ENCODE results near the gene SLC25A38. TPM values are rescaled to one million over a fixed set of nuclear protein-coding genes. Genes with fewer than 3 reads are reported as not detected.

The SLC25A38 gene
- total RNA-seq, 1 donor from 2014 or later = 21.1 TPM

- Mint-ChIP-seq H3K36me3 (ENCODE audit: unreplicated experiment) (no peaks in the 10 kb centered on the region), H3K4me3 (ENCODE audit: unreplicated experiment) (peak overlapping the region; percentile 92), H3K27me3 (ENCODE audit: unreplicated experiment) (peaks cover 5% of the 10 kb centered on the region), H3K9me3 (ENCODE audit: unreplicated experiment) (peaks cover 8% of the 10 kb centered on the region), H3K4me1 (ENCODE audit: low read depth, unreplicated experiment) (peaks cover 7% of the 10 kb centered on the region), H3K27ac (ENCODE audit: unreplicated experiment) (peak overlapping the region; percentile 44)
- TF ChIP-seq CTCF (IDR thresholded peaks at IDR 0.05; ENCODE audit: partially characterized antibody, unreplicated experiment) = no peak
- no peak for DNase-seq
Observed at GRCh38 chr3:39407259-39407629, 24.1 kb downstream of the SLC25A38 start.

GRCh38 chr3:39407773-39408492 is 24.8 kb downstream of the SLC25A38 start:
- DNase-seq = no peak
- peaks cover 8% of the 10 kb centered on the region for H3K9me3 Mint-ChIP-seq (ENCODE audit: unreplicated experiment)
- H3K27me3 Mint-ChIP-seq (ENCODE audit: unreplicated experiment) = peaks cover 5% of the 10 kb centered on the region
- no peak for TF ChIP-seq CTCF (IDR thresholded peaks at IDR 0.05; ENCODE audit: partially characterized antibody, unreplicated experiment)
- peaks cover 7% of the 10 kb centered on the region for H3K4me1 Mint-ChIP-seq (ENCODE audit: low read depth, unreplicated experiment)
- peak overlapping the region; percentile 92 for H3K4me3 Mint-ChIP-seq (ENCODE audit: unreplicated experiment)
- peak overlapping the region; percentile 26 for H3K27ac Mint-ChIP-seq (ENCODE audit: unreplicated experiment)
- H3K36me3 Mint-ChIP-seq (ENCODE audit: unreplicated experiment) = no peaks in the 10 kb centered on the region

GRCh38 chr3:39408493-39409372 is 25.6 kb downstream of the SLC25A38 start:
- Mint-ChIP-seq H3K36me3 (ENCODE audit: unreplicated experiment) (no peaks in the 10 kb centered on the region), H3K27ac (ENCODE audit: unreplicated experiment) (no peak overlapping the region), H3K27me3 (ENCODE audit: unreplicated experiment) (peaks cover 5% of the 10 kb centered on the region), H3K4me1 (ENCODE audit: low read depth, unreplicated experiment) (peaks cover 7% of the 10 kb centered on the region), H3K4me3 (ENCODE audit: unreplicated experiment) (no peak overlapping the region), H3K9me3 (ENCODE audit: unreplicated experiment) (peaks cover 9% of the 10 kb centered on the region)
- DNase-seq = no peak
- TF ChIP-seq CTCF (IDR thresholded peaks at IDR 0.05; ENCODE audit: partially characterized antibody, unreplicated experiment) = no peak

- DNase-seq = no peak
- H3K27ac Mint-ChIP-seq (ENCODE audit: unreplicated experiment) = no peak overlapping the region
- H3K4me1 Mint-ChIP-seq (ENCODE audit: low read depth, unreplicated experiment) = peaks cover 7% of the 10 kb centered on the region
- H3K36me3 Mint-ChIP-seq (ENCODE audit: unreplicated experiment) = no peaks in the 10 kb centered on the region
- no peak overlapping the region for H3K4me3 Mint-ChIP-seq (ENCODE audit: unreplicated experiment)
- peaks cover 5% of the 10 kb centered on the region for H3K27me3 Mint-ChIP-seq (ENCODE audit: unreplicated experiment)
- TF ChIP-seq CTCF (IDR thresholded peaks at IDR 0.05; ENCODE audit: partially characterized antibody, unreplicated experiment) = no peak
- H3K9me3 Mint-ChIP-seq (ENCODE audit: unreplicated experiment) = peaks cover 10% of the 10 kb centered on the region
Observed at GRCh38 chr3:39409514-39410136, 26.5 kb downstream of the SLC25A38 start.

Data from glutamatergic neuron (in vitro differentiated cells).